HEK293 (cell line): ENCODE results near the gene SHMT2.

Source experiments
- CTCF ChIP-seq: fragments of 450-650 bp; formaldehyde crosslinking; IDR thresholded peaks from 2 replicates; pipeline ENCODE4 v1.5.1; 2016; ENCODE audit warnings: missing biosample characterization, missing genetic modification characterization
- HIC1 ChIP-seq: fragments of 450-650 bp; formaldehyde crosslinking; IDR thresholded peaks from 2 replicates; pipeline ENCODE4 v1.5.1; 2016; ENCODE audit warnings: missing biosample characterization, missing genetic modification characterization
- ZBTB11 ChIP-seq: fragments of 450-650 bp; formaldehyde crosslinking; conservative IDR thresholded peaks from 2 replicates; pipeline ENCODE4 v1.5.1; 2016; ENCODE audit warnings: low read depth, missing biosample characterization, missing genetic modification characterization
- ZBTB20 ChIP-seq: fragments of 450-650 bp; formaldehyde crosslinking; IDR thresholded peaks from 2 replicates; pipeline ENCODE4 v1.5.1; 2016; ENCODE audit warnings: missing biosample characterization, missing genetic modification characterization
- ZNF214 ChIP-seq: fragments of 450-650 bp; formaldehyde crosslinking; IDR thresholded peaks from 2 replicates; pipeline ENCODE4 v1.5.1; 2017; ENCODE audit warnings: missing biosample characterization, mild to moderate bottlenecking, missing genetic modification characterization, borderline replicate concordance
- ZNF24 ChIP-seq: fragments of 450-650 bp; formaldehyde crosslinking; IDR thresholded peaks from 2 replicates; pipeline ENCODE4 v1.5.1; 2016; ENCODE audit warnings: missing biosample characterization, missing genetic modification characterization
- ZNF26 ChIP-seq: fragments of 450-650 bp; formaldehyde crosslinking; IDR thresholded peaks from 2 replicates; pipeline ENCODE4 v1.5.1; 2016; ENCODE audit warnings: missing biosample characterization, missing genetic modification characterization
- ZNF311 ChIP-seq: fragments of 450-650 bp; formaldehyde crosslinking; IDR thresholded peaks from 2 replicates; pipeline ENCODE4 v1.5.1; 2017; ENCODE audit warnings: missing biosample characterization, missing genetic modification characterization, borderline replicate concordance
- ZNF48 ChIP-seq: fragments of 450-650 bp; formaldehyde crosslinking; IDR thresholded peaks from 2 replicates; pipeline ENCODE4 v1.5.1; 2016; ENCODE audit warnings: missing biosample characterization, missing genetic modification characterization
- ZNF777 ChIP-seq: fragments of 450-650 bp; formaldehyde crosslinking; IDR thresholded peaks from 2 replicates; pipeline ENCODE4 v1.5.1; 2017; ENCODE audit warnings: missing biosample characterization, missing genetic modification characterization, borderline replicate concordance

- TF ChIP-seq CTCF (tag by site-specific recombination): no peak
- no peak for TF ChIP-seq ZNF311
- TF ChIP-seq ZNF777: no peak
- no peak for TF ChIP-seq ZNF26 (tag by site-specific recombination)
- TF ChIP-seq ZBTB20 (tag by site-specific recombination): no peak
- no peak for TF ChIP-seq ZNF48 (tag by site-specific recombination)
- no peak for TF ChIP-seq ZBTB11 (tag by site-specific recombination)
- TF ChIP-seq ZNF214 (tag by site-specific recombination): no peak
- no peak for TF ChIP-seq HIC1 (tag by site-specific recombination)
- no peak for TF ChIP-seq ZNF24 (tag by site-specific recombination)
These were observed 12.1 kb downstream of the SHMT2 start for GRCh38 chr12:57241402-57242310.
